ENCODE measurements around the gene TBRG1.

DNA sequence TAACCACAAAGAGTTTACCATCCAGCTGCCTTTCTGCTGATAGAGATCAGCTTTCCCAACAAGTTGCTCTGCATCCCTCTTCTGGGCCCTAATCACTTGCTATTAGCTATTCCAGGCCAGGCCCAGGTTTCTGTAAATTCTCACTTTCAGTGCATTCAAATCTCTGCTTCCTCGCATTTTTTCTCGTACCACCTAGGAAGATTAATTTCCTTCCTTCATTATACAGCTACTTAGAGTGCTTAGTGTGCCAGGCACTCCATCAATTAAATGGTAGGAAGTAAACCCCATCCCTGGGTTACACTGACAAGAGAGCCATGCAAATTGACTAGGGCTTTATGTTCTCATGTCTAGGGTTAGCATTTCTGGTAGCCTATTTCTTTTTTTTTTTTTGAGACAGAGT, 41.2 kb downstream of the TBRG1 start:
- TF ChIP-seq, protein P1, sequence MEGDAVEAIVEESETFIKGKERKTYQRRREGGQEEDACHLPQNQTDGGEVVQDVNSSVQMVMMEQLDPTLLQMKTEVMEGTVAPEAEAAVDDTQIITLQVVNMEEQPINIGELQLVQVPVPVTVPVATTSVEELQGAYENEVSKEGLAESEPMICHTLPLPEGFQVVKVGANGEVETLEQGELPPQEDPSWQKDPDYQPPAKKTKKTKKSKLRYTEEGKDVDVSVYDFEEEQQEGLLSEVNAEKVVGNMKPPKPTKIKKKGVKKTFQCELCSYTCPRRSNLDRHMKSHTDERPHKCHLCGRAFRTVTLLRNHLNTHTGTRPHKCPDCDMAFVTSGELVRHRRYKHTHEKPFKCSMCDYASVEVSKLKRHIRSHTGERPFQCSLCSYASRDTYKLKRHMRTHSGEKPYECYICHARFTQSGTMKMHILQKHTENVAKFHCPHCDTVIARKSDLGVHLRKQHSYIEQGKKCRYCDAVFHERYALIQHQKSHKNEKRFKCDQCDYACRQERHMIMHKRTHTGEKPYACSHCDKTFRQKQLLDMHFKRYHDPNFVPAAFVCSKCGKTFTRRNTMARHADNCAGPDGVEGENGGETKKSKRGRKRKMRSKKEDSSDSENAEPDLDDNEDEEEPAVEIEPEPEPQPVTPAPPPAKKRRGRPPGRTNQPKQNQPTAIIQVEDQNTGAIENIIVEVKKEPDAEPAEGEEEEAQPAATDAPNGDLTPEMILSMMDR (IDR thresholded peaks at IDR 0.05 in 4 of 5, conservative IDR thresholded peaks at IDR 0.05 in 1 of 5), result no peak
- TF ChIP-seq POLR2A (IDR thresholded peaks at IDR 0.05), result no peak

Data from gastrocnemius medialis (tissue), 4 donors.